ENCODE results near the gene LRIG1.
A peak's percentile ranks its signal among the peaks of the same experiment; 100 is the strongest.

LRIG1 gene

GRCh38 chr3:66473181-66473580 is 27.6 kb downstream of the LRIG1 start:
- peak in 1 of 51 donors; percentile 16 for DNase-seq

- DNase-seq = no peak
Observed at GRCh38 chr3:66472313-66473134, 28.3 kb downstream of the LRIG1 start.

- DNase-seq = no peak
Observed at GRCh38 chr3:66470956-66471686, 29.7 kb downstream of the LRIG1 start.

- no peak for DNase-seq
Observed at GRCh38 chr3:66470285-66470684, 30.5 kb downstream of the LRIG1 start.

GRCh38 chr3:66469220-66469640 is 31.6 kb downstream of the LRIG1 start:
- no peak for DNase-seq

GRCh38 chr3:66467996-66468735 is 32.7 kb downstream of the LRIG1 start:
- no peak for DNase-seq

- DNase-seq = no peak
Observed at GRCh38 chr3:66466606-66467270, 34.1 kb downstream of the LRIG1 start.

GRCh38 chr3:66465587-66465986 is 35.2 kb downstream of the LRIG1 start:
- no peak for DNase-seq

- no peak for DNase-seq
Observed at GRCh38 chr3:66465034-66465433, 35.8 kb downstream of the LRIG1 start.

GRCh38 chr3:66464512-66464894 is 36.3 kb downstream of the LRIG1 start:
- no peak for DNase-seq

- no peak for DNase-seq
Observed at GRCh38 chr3:66463730-66464511, 36.9 kb downstream of the LRIG1 start.

GRCh38 chr3:66463054-66463631 is 37.7 kb downstream of the LRIG1 start:
- no peak for DNase-seq

- DNase-seq = no peak
Observed at GRCh38 chr3:66457252-66457651, 43.6 kb downstream of the LRIG1 start.

GRCh38 chr3:66456711-66457173 is 44.1 kb downstream of the LRIG1 start:
- peak in 38 of 51 donors; percentile 3 to 79 (median 48) for DNase-seq

GRCh38 chr3:66454464-66454859 is 46.4 kb downstream of the LRIG1 start:
- no peak for DNase-seq

GRCh38 chr3:66453651-66454463 is 47.0 kb downstream of the LRIG1 start:
- DNase-seq = peak in 11 of 51 donors; percentile 12 to 49 (median 25)

- peak in 9 of 51 donors; percentile 19 to 72 (median 32) for DNase-seq
Observed at GRCh38 chr3:66452303-66453011, 48.4 kb downstream of the LRIG1 start.

- DNase-seq = no peak
Observed at GRCh38 chr3:66451766-66452165, 49.1 kb downstream of the LRIG1 start.

Data from hypothalamus (tissue), 51 donors.